DMS153 (cell line): Measurements from ENCODE around the gene RBM15B.
A peak's percentile ranks its signal among the peaks of the same experiment; 100 is the strongest.
"Not testable (repeated sequence)": the region's sequence is repeated elsewhere in the genome, so short reads cannot be mapped to it uniquely, and the experiment has no call there.

Source experiments
- DNase-seq: peaks from one replicate; lab custom pipeline; 2025; lab: John Stamatoyannopoulos, UW

Gene RBM15B

GRCh38 chr3:51391075-51391565, at the start of gene RBM15B:
TSS of gene RBM15B (plus strand) at chr3:51391285. CDS start at chr3:51391400, 115 bp downstream.
- DNase-seq, result peak; percentile 80

GRCh38 chr3:51343918-51344687, 47.0 kb upstream of the RBM15B start:
- DNase-seq, result no peak

GRCh38 chr3:51350751-51351150, 40.3 kb upstream of the RBM15B start:
- no peak for DNase-seq

- DNase-seq, result no peak
Measured at GRCh38 chr3:51353131-51353530, 38.0 kb upstream of the RBM15B start.

GRCh38 chr3:51353691-51354090, 37.4 kb upstream of the RBM15B start:
- DNase-seq, result no peak

GRCh38 chr3:51354172-51354571, 36.9 kb upstream of the RBM15B start:
- DNase-seq, result no peak

- no peak for DNase-seq
Measured at GRCh38 chr3:51354731-51355615, 36.1 kb upstream of the RBM15B start.

- DNase-seq, result no peak
Measured at GRCh38 chr3:51355891-51356578, 35.0 kb upstream of the RBM15B start.

- no peak for DNase-seq
Measured at GRCh38 chr3:51357856-51358255, 33.2 kb upstream of the RBM15B start.

- no peak for DNase-seq
Measured at GRCh38 chr3:51358981-51359380, 32.1 kb upstream of the RBM15B start.

- DNase-seq, result no peak
Measured at GRCh38 chr3:51360806-51361205, 30.3 kb upstream of the RBM15B start.

- no peak for DNase-seq
Measured at GRCh38 chr3:51361746-51362145, 29.3 kb upstream of the RBM15B start.

GRCh38 chr3:51362476-51362875, 28.6 kb upstream of the RBM15B start:
- no peak for DNase-seq

GRCh38 chr3:51368276-51368675, 22.8 kb upstream of the RBM15B start:
- DNase-seq, result not testable (repeated sequence)

- DNase-seq, result peak; percentile 6
Measured at GRCh38 chr3:51371943-51372557, 19.0 kb upstream of the RBM15B start.

GRCh38 chr3:51373658-51374421, 17.2 kb upstream of the RBM15B start:
- no peak for DNase-seq

GRCh38 chr3:51374456-51374855, 16.6 kb upstream of the RBM15B start:
- DNase-seq, result no peak

GRCh38 chr3:51375136-51375535, 15.9 kb upstream of the RBM15B start:
- DNase-seq, result no peak

- no peak for DNase-seq
Measured at GRCh38 chr3:51375571-51375970, 15.5 kb upstream of the RBM15B start.

- no peak for DNase-seq
Measured at GRCh38 chr3:51378065-51378464, 13.0 kb upstream of the RBM15B start.

GRCh38 chr3:51378726-51379125, 12.4 kb upstream of the RBM15B start:
- no peak for DNase-seq
